ENCODE results near the gene SPESP1. TPM values are rescaled to one million over a fixed set of nuclear protein-coding genes. Genes with fewer than 3 reads are reported as not detected.

SPESP1 gene
- total and polyA plus RNA-seq, 2 experiments from 2014 or later = not detected

- TF ChIP-seq JUNB (IDR thresholded peaks at IDR 0.05; ENCODE audit: unreplicated experiment) (no peak), NANOG (IDR thresholded peaks at IDR 0.05; ENCODE audit: borderline replicate concordance) (no peak), ETS1 (IDR thresholded peaks at IDR 0.05) (no peak), EZH2 (IDR thresholded peaks at IDR 0.05; ENCODE audit: low read depth, unreplicated experiment) (no peak), POLR2AphosphoS5 (IDR thresholded peaks at IDR 0.05; ENCODE audit: low read depth) (no peak)
Measured at GRCh38 chr15:68897016-68897415, 33.3 kb upstream of the SPESP1 start (continued).

GRCh38 chr15:68900027-68900426 lies 30.3 kb upstream of the SPESP1 start:
- Histone ChIP-seq H3K4me1 (ENCODE audit: insufficient read depth) (no peaks in the 10 kb centered on the region), H3K4me2 (no peak overlapping the region), H3K27ac (ENCODE audit: low read depth) (no peak overlapping the region), H3K4me3 (no peak overlapping the region), H3K36me3 (ENCODE audit: insufficient read depth) (no peaks in the 10 kb centered on the region), H3K9me2 (ENCODE audit: insufficient read depth) (0 out of 2 replicates have a peak, but pooled peaks cover 3% of the 10 kb centered on the region), H4K20me1 (replicated peaks; ENCODE audit: insufficient read depth) (no peaks in the 10 kb centered on the region), H3K79me2 (replicated peaks; ENCODE audit: insufficient read depth) (no peaks in the 10 kb centered on the region), H2AFZ (no peak overlapping the region), H3K27me3 (ENCODE audit: insufficient read depth) (no peaks in the 10 kb centered on the region), H3F3A (replicated peaks; ENCODE audit: low read depth) (no peaks in the 10 kb centered on the region)
- Mint-ChIP-seq H3K9me3 (no peaks in the 10 kb centered on the region; the same call in 2 of the 3 replicates), H3K4me3 (no peak overlapping the region), H3K36me3 (ENCODE audit: low read depth) (no peaks in the 10 kb centered on the region), H3K27ac (no peak overlapping the region), H3K27me3 (ENCODE audit: insufficient read depth, low read depth, poor library complexity) (no peaks in the 10 kb centered on the region), H3K4me1 (no peaks in the 10 kb centered on the region)
- no peak for ATAC-seq
- no peak for TF ChIP-seq NANOG (IDR thresholded peaks at IDR 0.05; ENCODE audit: borderline replicate concordance)
- TF ChIP-seq ETS1 (IDR thresholded peaks at IDR 0.05) = no peak
- TF ChIP-seq EZH2phosphoT487 (IDR thresholded peaks at IDR 0.05; ENCODE audit: unreplicated experiment) = no peak
- TF ChIP-seq CREB1 (CRISPR knock-in tag; IDR thresholded peaks at IDR 0.05; ENCODE audit: low read depth) = no peak
- no peak for DNase-seq (ENCODE audit: low spot score)

- peaks cover 2% of the 10 kb centered on the region for H3K27me3 Mint-ChIP-seq (ENCODE audit: insufficient read depth, low read depth, poor library complexity)
- Histone ChIP-seq H3K27me3 (ENCODE audit: insufficient read depth) (no peaks in the 10 kb centered on the region), H3K4me2 (no peak overlapping the region), H4K20me1 (replicated peaks; ENCODE audit: insufficient read depth) (no peaks in the 10 kb centered on the region), H3K4me1 (ENCODE audit: insufficient read depth) (no peaks in the 10 kb centered on the region), H3K27ac (ENCODE audit: low read depth) (no peak overlapping the region), H3K36me3 (ENCODE audit: insufficient read depth) (no peaks in the 10 kb centered on the region), H3K4me3 (no peak overlapping the region), H3K79me2 (replicated peaks; ENCODE audit: insufficient read depth) (no peaks in the 10 kb centered on the region), H2AFZ (no peak overlapping the region), H3F3A (replicated peaks; ENCODE audit: low read depth) (no peaks in the 10 kb centered on the region), H3K9me2 (ENCODE audit: insufficient read depth) (0 out of 2 replicates have a peak, but pooled peaks cover 3% of the 10 kb centered on the region)
- no peaks in the 10 kb centered on the region for H3K36me3 Mint-ChIP-seq (ENCODE audit: low read depth)
- no peaks in the 10 kb centered on the region for H3K9me3 Mint-ChIP-seq
- TF ChIP-seq JUNB (IDR thresholded peaks at IDR 0.05; ENCODE audit: unreplicated experiment) = no peak
- DNase-seq (ENCODE audit: low spot score) (no peak), ATAC-seq (no peak)
- H3K4me3 Mint-ChIP-seq = no peak overlapping the region
- H3K4me1 Mint-ChIP-seq = no peaks in the 10 kb centered on the region
- no peak overlapping the region for H3K27ac Mint-ChIP-seq
Measured at GRCh38 chr15:68907396-68907923, 22.9 kb upstream of the SPESP1 start.

All from GM23338 (cell line).